ENCODE results near the gene GRN.

GRN gene

GRCh38 chr17:44331249-44331760 is 13.8 kb upstream of the GRN start:
- Histone ChIP-seq H3K27me3 (no peaks in the 10 kb centered on the region), H3K27ac (peak overlapping the region; percentile 86), H3K4me3 (ENCODE audit: low read depth in 1 of 2, low read length in 1 of 2) (peak overlapping the region in 1 of 2 experiments; percentile 43), H3K9me3 (no peaks in the 10 kb centered on the region), H3K4me1 (ENCODE audit: control insufficient read depth in 1 of 2, insufficient read depth in 1 of 2, low read depth in 1 of 2, low read length in 1 of 2) (peaks cover 71 to 76% of the 10 kb centered on the region in 2 experiments), H3K36me3 (no peaks in the 10 kb centered on the region)
- TF ChIP-seq CTCF (IDR thresholded peaks at IDR 0.05), result peak; percentile 78

- peak overlapping the region in 1 of 2 experiments; percentile 43 for H3K4me3 ChIP-seq (ENCODE audit: low read depth in 1 of 2, low read length in 1 of 2)
- H3K27ac ChIP-seq, result peak overlapping the region; percentile 86
These were observed 11.7 kb upstream of the GRN start for GRCh38 chr17:44333371-44333770.

GRCh38 chr17:44334315-44334714 is 10.8 kb upstream of the GRN start:
- peak overlapping the region; percentile 86 for H3K27ac ChIP-seq
- peaks cover 80 to 84% of the 10 kb centered on the region in 2 experiments for H3K4me1 ChIP-seq (ENCODE audit: control insufficient read depth in 1 of 2, insufficient read depth in 1 of 2, low read depth in 1 of 2, low read length in 1 of 2)
- H3K9me3 ChIP-seq, result no peaks in the 10 kb centered on the region
- peak overlapping the region in 1 of 2 experiments; percentile 43 for H3K4me3 ChIP-seq (ENCODE audit: low read depth in 1 of 2, low read length in 1 of 2)
- TF ChIP-seq CTCF (IDR thresholded peaks at IDR 0.05), result no peak
- H3K27me3 ChIP-seq, result no peaks in the 10 kb centered on the region
- H3K36me3 ChIP-seq, result no peaks in the 10 kb centered on the region

More at GRCh38 chr17:44333371-44333770, 11.7 kb upstream of the GRN start:
- TF ChIP-seq CTCF (IDR thresholded peaks at IDR 0.05), result no peak
- Histone ChIP-seq H3K9me3 (no peaks in the 10 kb centered on the region), H3K36me3 (no peaks in the 10 kb centered on the region), H3K4me1 (ENCODE audit: control insufficient read depth in 1 of 2, insufficient read depth in 1 of 2, low read depth in 1 of 2, low read length in 1 of 2) (peaks cover 70 to 74% of the 10 kb centered on the region in 2 experiments), H3K27me3 (no peaks in the 10 kb centered on the region)

- Histone ChIP-seq H3K4me3 (ENCODE audit: low read depth in 1 of 2, low read length in 1 of 2) (no peak overlapping the region), H3K4me1 (ENCODE audit: control insufficient read depth in 1 of 2, insufficient read depth in 1 of 2, low read depth in 1 of 2, low read length in 1 of 2) (peaks cover 83 to 87% of the 10 kb centered on the region in 2 experiments)
- TF ChIP-seq CTCF (IDR thresholded peaks at IDR 0.05), result no peak
These were observed 10.4 kb upstream of the GRN start for GRCh38 chr17:44334727-44335126.

GRCh38 chr17:44335564-44335963 is 9.5 kb upstream of the GRN start:
- Histone ChIP-seq H3K4me1 (ENCODE audit: control insufficient read depth in 1 of 2, insufficient read depth in 1 of 2, low read depth in 1 of 2, low read length in 1 of 2) (peaks cover 84 to 88% of the 10 kb centered on the region in 2 experiments), H3K36me3 (no peaks in the 10 kb centered on the region), H3K9me3 (no peaks in the 10 kb centered on the region), H3K27me3 (no peaks in the 10 kb centered on the region), H3K27ac (peak overlapping the region; percentile 86), H3K4me3 (ENCODE audit: low read depth in 1 of 2, low read length in 1 of 2) (no peak overlapping the region)
- no peak for TF ChIP-seq CTCF (IDR thresholded peaks at IDR 0.05)

More at GRCh38 chr17:44334727-44335126, 10.4 kb upstream of the GRN start:
- Histone ChIP-seq H3K27me3 (no peaks in the 10 kb centered on the region), H3K27ac (peak overlapping the region; percentile 86), H3K9me3 (no peaks in the 10 kb centered on the region), H3K36me3 (no peaks in the 10 kb centered on the region)
